CD4-positive, alpha-beta T cell (primary cell): ENCODE results near the gene MYRIP. TPM values are rescaled to one million over a fixed set of nuclear protein-coding genes. Genes with fewer than 3 reads are reported as not detected.

Experiments
- ATAC-seq: fragments of 200-7000 bp; cut with Tn5 transposase; one replicate; pipeline ENCODE4 v1.10.0; 2022; ENCODE audit warnings: mild to moderate bottlenecking; ENCODE audit not compliant: poor library complexity
- CTCF ChIA-PET: fragments of 350-600 bp; sonication (Branson Sonifier 250); formaldehyde crosslinking; loops from one replicate; lab custom pipeline; 2021; ENCODE audit warnings: antibody characterized with exemption, inconsistent platforms; lab: Charles Lee
- POLR2A ChIA-PET: fragments of 350-600 bp; sonication (Branson Sonifier 250); formaldehyde crosslinking; loops from one replicate; lab custom pipeline; 2021; ENCODE audit warnings: antibody characterized with exemption, inconsistent platforms; lab: Charles Lee
- DNase-seq, 14 experiments: peaks; one replicate each; pipeline ENCODE4 v3.0.0-alpha.2; 2013 to 2020; ENCODE audit warnings: mixed read lengths in 2 of 14
- H3K27ac ChIP-seq, 2 donors: one replicate each; pipeline versions ENCODE4 v1.5.1 to v1.7.0; 2013; ENCODE audit warnings: low read length in 2 of 2, low read depth in 1 of 2, mild to moderate bottlenecking in 1 of 2
- H3K27me3 ChIP-seq, 2 experiments: 1 replicate in 1 of 2; 2 replicates in 1 of 2; pipeline versions ENCODE4 v1.6.1 to v1.7.0; 2013; ENCODE audit warnings: low read length in 2 of 2, control low read depth in 1 of 2, mild to moderate bottlenecking in 1 of 2, moderate library complexity in 1 of 2; ENCODE audit not compliant: insufficient read depth in 2 of 2, control insufficient read depth in 1 of 2
- H3K36me3 ChIP-seq: one replicate; pipeline ENCODE4 v1.6.1; 2013; ENCODE audit warnings: low read length, control low read depth; ENCODE audit not compliant: insufficient read depth
- H3K4me1 ChIP-seq: one replicate; pipeline ENCODE4 v1.6.1; 2013; ENCODE audit warnings: low read length, control low read depth; ENCODE audit not compliant: insufficient read depth
- H3K4me3 ChIP-seq: one replicate; pipeline ENCODE4 v1.5.1; 2013; ENCODE audit warnings: mild to moderate bottlenecking, low read length, moderate library complexity
- H3K9me3 ChIP-seq, 2 experiments: 1 replicate in 1 of 2; 2 replicates in 1 of 2; pipeline versions ENCODE4 v1.6.1 to v1.7.0; 2013; ENCODE audit warnings: low read length in 2 of 2, mild to moderate bottlenecking in 2 of 2, control low read depth in 1 of 2, moderate library complexity in 1 of 2; ENCODE audit not compliant: control insufficient read depth in 1 of 2, insufficient read depth in 1 of 2
- H3K27ac Mint-ChIP-seq: one replicate; pipeline ENCODE4 v1.8.0; 2020; ENCODE audit warnings: mixed read lengths
- H3K27me3 Mint-ChIP-seq: one replicate; pipeline ENCODE4 v1.8.0; 2021; ENCODE audit warnings: mixed read lengths
- H3K36me3 Mint-ChIP-seq: one replicate; pipeline ENCODE4 v1.8.0; 2021; ENCODE audit warnings: low read depth, mixed read lengths
- H3K4me1 Mint-ChIP-seq: one replicate; pipeline ENCODE4 v1.8.0; 2021; ENCODE audit warnings: low read depth, mixed read lengths
- H3K4me3 Mint-ChIP-seq: one replicate; pipeline ENCODE4 v1.8.0; 2020; ENCODE audit warnings: mild to moderate bottlenecking, mixed read lengths
- H3K9me3 Mint-ChIP-seq: one replicate; pipeline ENCODE4 v1.8.0; 2020; ENCODE audit warnings: mixed read lengths
- CTCF ChIP-seq: fragments of 200-600 bp; IDR thresholded peaks from one replicate; pipeline ENCODE4 v1.8.0; 2022; ENCODE audit warnings: antibody characterized with exemption, mild to moderate bottlenecking
- intact Hi-C, 2 experiments: fragments of 100-400 bp; cut with DNase I in 1 of 2; cut with micrococcal nuclease in 1 of 2; formaldehyde crosslinking; loops; one replicate each; pipeline versions ENCODE4 v1.15.1 to v1.9.0; 2023 to 2025; cut with DNase I, micrococcal nuclease
- total RNA-seq, 174 experiments: library from RNA in 2 of 174; stranded (reverse) in 2 of 174; gene quantifications; one replicate each; pipeline ENCODE4 v1.2.3 and lab custom pipeline; 2021 to 2026

Gene MYRIP
- total RNA-seq, 2 experiments from 2014 or later = not detected

GRCh38 chr3:40057077-40057476 is 247.7 kb downstream of the MYRIP start:
- Histone ChIP-seq H3K9me3 (no peaks in the 10 kb centered on the region), H3K27me3 (no peaks in the 10 kb centered on the region), H3K27ac (no peak overlapping the region), H3K4me3 (no peak overlapping the region), H3K4me1 (no peaks in the 10 kb centered on the region), H3K36me3 (no peaks in the 10 kb centered on the region)
- H3K27ac Mint-ChIP-seq = no peak overlapping the region
- no peak overlapping the region for H3K4me3 Mint-ChIP-seq
- POLR2A ChIA-PET = no interaction called here
- H3K9me3 Mint-ChIP-seq = peaks cover 7% of the 10 kb centered on the region
- DNase-seq (no peak), ATAC-seq (no peak)
- no peaks in the 10 kb centered on the region for H3K4me1 Mint-ChIP-seq
- peaks cover 17% of the 10 kb centered on the region for H3K27me3 Mint-ChIP-seq
- TF ChIP-seq CTCF = no peak
- intact Hi-C loops = no loop called here
- H3K36me3 Mint-ChIP-seq = no peaks in the 10 kb centered on the region
- CTCF ChIA-PET = interaction anchor here (1.2 kb wide), 1 partner anchor 12 kb away, joined by 3 read pairs; no protein-coding TSS in a partner anchor

GRCh38 chr3:40057786-40058185 is 248.4 kb downstream of the MYRIP start:
- Histone ChIP-seq H3K27me3 (no peaks in the 10 kb centered on the region), H3K9me3 (no peaks in the 10 kb centered on the region), H3K4me3 (no peak overlapping the region), H3K4me1 (no peaks in the 10 kb centered on the region), H3K27ac (no peak overlapping the region), H3K36me3 (no peaks in the 10 kb centered on the region)
- ChIA-PET POLR2A (no interaction called here), CTCF (no interaction called here)
- Mint-ChIP-seq H3K9me3 (peaks cover 7% of the 10 kb centered on the region), H3K27me3 (peaks cover 17% of the 10 kb centered on the region), H3K36me3 (no peaks in the 10 kb centered on the region), H3K4me3 (no peak overlapping the region), H3K27ac (no peak overlapping the region), H3K4me1 (no peaks in the 10 kb centered on the region)
- no peak for DNase-seq
- ATAC-seq = no peak
- intact Hi-C loops = no loop called here
- no peak for TF ChIP-seq CTCF

GRCh38 chr3:40068636-40069035 is 259.2 kb downstream of the MYRIP start:
- Histone ChIP-seq H3K4me3 (no peak overlapping the region), H3K27ac (no peak overlapping the region), H3K9me3 (no peaks in the 10 kb centered on the region), H3K36me3 (no peaks in the 10 kb centered on the region), H3K27me3 (peaks cover 0 to 3% of the 10 kb centered on the region in 2 experiments), H3K4me1 (no peaks in the 10 kb centered on the region)
- H3K4me3 Mint-ChIP-seq = no peak overlapping the region
- H3K27ac Mint-ChIP-seq = no peak overlapping the region
- ATAC-seq = no peak
- no peaks in the 10 kb centered on the region for H3K36me3 Mint-ChIP-seq
- intact Hi-C loops = no loop called here
- no peak for TF ChIP-seq CTCF
- POLR2A ChIA-PET = no interaction called here
- H3K27me3 Mint-ChIP-seq = peaks cover 7% of the 10 kb centered on the region
- no peak for DNase-seq
- no peaks in the 10 kb centered on the region for H3K9me3 Mint-ChIP-seq
- H3K4me1 Mint-ChIP-seq = no peaks in the 10 kb centered on the region
- CTCF ChIA-PET = no interaction called here
